Fibroblast of pulmonary artery (primary cell): ENCODE results near the gene ESR2.

Experiments
- DNase-seq: peaks from one replicate; pipeline ENCODE4 v3.0.0-alpha.2; 2010; ENCODE audit warnings: low read depth
- H3K4me3 ChIP-seq: replicated peaks from 2 replicates; pipeline ENCODE4 v1.5.1; 2011; ENCODE audit warnings: low read depth, mild to moderate bottlenecking, control low read depth, low read length, moderate library complexity
- CTCF ChIP-seq: IDR thresholded peaks from 2 replicates; pipeline ENCODE4 v1.5.1; 2011; ENCODE audit warnings: mild to moderate bottlenecking, control low read depth, low read length, inconsistent platforms; ENCODE audit errors: missing control alignments

Gene ESR2

GRCh38 chr14:64089920-64090319 lies 204.3 kb downstream of the ESR2 start:
- no peak for TF ChIP-seq CTCF
- no peak for DNase-seq
- no peak overlapping the region for H3K4me3 ChIP-seq

GRCh38 chr14:64088647-64088964 lies 205.6 kb downstream of the ESR2 start:
- no peak for DNase-seq
- H3K4me3 ChIP-seq = no peak overlapping the region
- TF ChIP-seq CTCF = no peak

- no peak for TF ChIP-seq CTCF
- no peak overlapping the region for H3K4me3 ChIP-seq
- DNase-seq = peak; percentile 91
Observed at GRCh38 chr14:64082837-64083236, 211.3 kb downstream of the ESR2 start.

- DNase-seq = no peak
- no peak for TF ChIP-seq CTCF
- no peak overlapping the region for H3K4me3 ChIP-seq
Observed at GRCh38 chr14:64081174-64081746, 212.9 kb downstream of the ESR2 start.

- H3K4me3 ChIP-seq = no peak overlapping the region
- no peak for TF ChIP-seq CTCF
- no peak for DNase-seq
Observed at GRCh38 chr14:64080452-64080851, 213.7 kb downstream of the ESR2 start.

GRCh38 chr14:64075613-64076005 lies 218.6 kb downstream of the ESR2 start:
- H3K4me3 ChIP-seq = no peak overlapping the region
- no peak for TF ChIP-seq CTCF
- DNase-seq = no peak

- H3K4me3 ChIP-seq = no peak overlapping the region
- no peak for TF ChIP-seq CTCF
- peak; percentile 43 for DNase-seq
Observed at GRCh38 chr14:64074961-64075612, 219.1 kb downstream of the ESR2 start.
